Central memory CD8-positive, alpha-beta T cell (primary cell): ENCODE results near the gene CPA4.
A peak's percentile ranks its signal among the peaks of the same experiment; 100 is the strongest.
"Not testable (repeated sequence)": the region's sequence is repeated elsewhere in the genome, so short reads cannot be mapped to it uniquely, and the experiment has no call there.

Experiments
- ATAC-seq: fragments of 150-1000 bp; cut with Tn5 transposase; replicated peaks from 2 replicates; pipeline ENCODE4 v1.10.0; 2022; ENCODE audit warnings: mild to moderate bottlenecking, moderate FRiP score, moderate number of reproducible peaks; ENCODE audit not compliant: poor library complexity, severe bottlenecking; ENCODE audit errors: extremely low read depth
- DNase-seq, 2 donors: peaks; one replicate each; pipeline ENCODE4 v3.0.0; 2021; ENCODE audit warnings: low spot score in 2 of 2
- H3K27ac Mint-ChIP-seq: one replicate; pipeline ENCODE4 v1.8.0; 2022; ENCODE audit warnings: low read depth, mild to moderate bottlenecking, moderate library complexity, mixed read lengths
- H3K27me3 Mint-ChIP-seq: one replicate; pipeline ENCODE4 v1.8.0; 2022; ENCODE audit warnings: mixed read lengths
- H3K36me3 Mint-ChIP-seq: one replicate; pipeline ENCODE4 v1.8.0; 2022; ENCODE audit warnings: mild to moderate bottlenecking, moderate library complexity, mixed read lengths; ENCODE audit not compliant: insufficient read depth
- H3K4me1 Mint-ChIP-seq: one replicate; pipeline ENCODE4 v1.8.0; 2022; ENCODE audit warnings: mixed read lengths
- H3K4me3 Mint-ChIP-seq: one replicate; pipeline ENCODE4 v1.8.0; 2022; ENCODE audit warnings: mild to moderate bottlenecking, moderate library complexity, mixed read lengths
- H3K9me3 Mint-ChIP-seq: one replicate; pipeline ENCODE4 v1.8.0; 2022; ENCODE audit warnings: mixed read lengths

The CPA4 gene

GRCh38 chr7:130319541-130319940 lies 26.6 kb downstream of the CPA4 start:
- DNase-seq (no peak), ATAC-seq (no peak)
- H3K36me3 Mint-ChIP-seq, result peaks cover 2% of the 10 kb centered on the region
- no peak overlapping the region for H3K4me3 Mint-ChIP-seq
- H3K27me3 Mint-ChIP-seq, result peaks cover 24% of the 10 kb centered on the region
- H3K9me3 Mint-ChIP-seq, result no peaks in the 10 kb centered on the region
- H3K4me1 Mint-ChIP-seq, result no peaks in the 10 kb centered on the region
- no peak overlapping the region for H3K27ac Mint-ChIP-seq

- ATAC-seq, H3K27ac Mint-ChIP-seq, H3K4me1 Mint-ChIP-seq, DNase-seq, H3K36me3 Mint-ChIP-seq, H3K9me3 Mint-ChIP-seq, H3K4me3 Mint-ChIP-seq: not testable (repeated sequence)
- H3K27me3 Mint-ChIP-seq, result peaks cover 24% of the 10 kb centered on the region
Observed at GRCh38 chr7:130321542-130322229, 28.7 kb downstream of the CPA4 start.

GRCh38 chr7:130322615-130323014 lies 29.7 kb downstream of the CPA4 start:
- Mint-ChIP-seq H3K4me1 (no peaks in the 10 kb centered on the region), H3K9me3 (no peaks in the 10 kb centered on the region), H3K27me3 (peaks cover 20% of the 10 kb centered on the region), H3K4me3 (no peak overlapping the region), H3K36me3 (peaks cover 2% of the 10 kb centered on the region), H3K27ac (no peak overlapping the region)
- no peak for DNase-seq
- no peak for ATAC-seq

GRCh38 chr7:130324306-130324943 lies 31.5 kb downstream of the CPA4 start:
- peaks cover 5% of the 10 kb centered on the region for H3K27me3 Mint-ChIP-seq
- no peaks in the 10 kb centered on the region for H3K9me3 Mint-ChIP-seq
- DNase-seq (no peak), ATAC-seq (no peak)
- H3K4me3 Mint-ChIP-seq, result no peak overlapping the region
- H3K27ac Mint-ChIP-seq, result no peak overlapping the region
- H3K4me1 Mint-ChIP-seq, result no peaks in the 10 kb centered on the region
- no peaks in the 10 kb centered on the region for H3K36me3 Mint-ChIP-seq

- Mint-ChIP-seq H3K27ac (no peak overlapping the region), H3K4me3 (no peak overlapping the region), H3K4me1 (no peaks in the 10 kb centered on the region), H3K9me3 (no peaks in the 10 kb centered on the region), H3K27me3 (peaks cover 24% of the 10 kb centered on the region), H3K36me3 (no peaks in the 10 kb centered on the region)
- DNase-seq (no peak), ATAC-seq (no peak)
Observed at GRCh38 chr7:130329681-130330080, 36.7 kb downstream of the CPA4 start.

- ATAC-seq (no peak), DNase-seq (no peak)
- Mint-ChIP-seq H3K9me3 (no peaks in the 10 kb centered on the region), H3K27ac (no peak overlapping the region), H3K27me3 (peaks cover 38% of the 10 kb centered on the region), H3K4me3 (no peak overlapping the region), H3K4me1 (no peaks in the 10 kb centered on the region), H3K36me3 (no peaks in the 10 kb centered on the region)
Observed at GRCh38 chr7:130332259-130333053, 39.5 kb downstream of the CPA4 start.

- Mint-ChIP-seq H3K36me3 (no peaks in the 10 kb centered on the region), H3K4me3 (no peak overlapping the region), H3K4me1 (no peaks in the 10 kb centered on the region), H3K27ac (no peak overlapping the region), H3K9me3 (no peaks in the 10 kb centered on the region), H3K27me3 (peaks cover 38% of the 10 kb centered on the region)
- ATAC-seq, result no peak
- DNase-seq, result no peak
Observed at GRCh38 chr7:130333832-130334231, 40.9 kb downstream of the CPA4 start.

- Mint-ChIP-seq H3K27me3 (peaks cover 38% of the 10 kb centered on the region), H3K4me1 (no peaks in the 10 kb centered on the region), H3K9me3 (no peaks in the 10 kb centered on the region), H3K4me3 (no peak overlapping the region), H3K36me3 (no peaks in the 10 kb centered on the region), H3K27ac (no peak overlapping the region)
- DNase-seq, result no peak
- ATAC-seq, result no peak
Observed at GRCh38 chr7:130334274-130334673, 41.3 kb downstream of the CPA4 start.

- no peak overlapping the region for H3K27ac Mint-ChIP-seq
- H3K4me1 Mint-ChIP-seq, result no peaks in the 10 kb centered on the region
- no peak for ATAC-seq
- no peak overlapping the region for H3K4me3 Mint-ChIP-seq
- H3K9me3 Mint-ChIP-seq, result no peaks in the 10 kb centered on the region
- H3K27me3 Mint-ChIP-seq, result peaks cover 30% of the 10 kb centered on the region
- no peak for DNase-seq
- H3K36me3 Mint-ChIP-seq, result no peaks in the 10 kb centered on the region
Observed at GRCh38 chr7:130337410-130337971, 44.5 kb downstream of the CPA4 start.

- no peaks in the 10 kb centered on the region for H3K9me3 Mint-ChIP-seq
- no peak overlapping the region for H3K4me3 Mint-ChIP-seq
- H3K4me1 Mint-ChIP-seq, result no peaks in the 10 kb centered on the region
- DNase-seq, result no peak
- no peak for ATAC-seq
- H3K27ac Mint-ChIP-seq, result no peak overlapping the region
- peaks cover 37% of the 10 kb centered on the region for H3K27me3 Mint-ChIP-seq
- no peaks in the 10 kb centered on the region for H3K36me3 Mint-ChIP-seq
Observed at GRCh38 chr7:130338233-130338632, 45.3 kb downstream of the CPA4 start.

GRCh38 chr7:130341882-130342281 lies 48.9 kb downstream of the CPA4 start:
- Mint-ChIP-seq H3K4me3 (no peak overlapping the region), H3K36me3 (no peaks in the 10 kb centered on the region), H3K27ac (no peak overlapping the region), H3K4me1 (no peaks in the 10 kb centered on the region), H3K27me3 (peaks cover 33% of the 10 kb centered on the region), H3K9me3 (no peaks in the 10 kb centered on the region)
- DNase-seq (no peak), ATAC-seq (no peak)

GRCh38 chr7:130342701-130343380 lies 49.9 kb downstream of the CPA4 start:
- H3K27me3 Mint-ChIP-seq, result peaks cover 42% of the 10 kb centered on the region
- H3K4me3 Mint-ChIP-seq, result no peak overlapping the region
- H3K27ac Mint-ChIP-seq, result peak overlapping the region; percentile 47
- H3K4me1 Mint-ChIP-seq, result no peaks in the 10 kb centered on the region
- no peaks in the 10 kb centered on the region for H3K36me3 Mint-ChIP-seq
- ATAC-seq (no peak), DNase-seq (no peak)
- H3K9me3 Mint-ChIP-seq, result no peaks in the 10 kb centered on the region
